ENCODE measurements around the gene DEFB132. TPM values are rescaled to one million over a fixed set of nuclear protein-coding genes. Genes with fewer than 3 reads are reported as not detected.

DEFB132 gene
- total RNA-seq, 2 donors from 2014 or later, result not detected

GRCh38 chr20:214383-214782 lies 43.1 kb upstream of the DEFB132 start:
- Mint-ChIP-seq H3K4me3 (no peak overlapping the region), H3K27ac (no peak overlapping the region), H3K4me1 (peaks cover 15% of the 10 kb centered on the region), H3K36me3 (ENCODE audit: low read depth) (no peaks in the 10 kb centered on the region), H3K9me3 (no peaks in the 10 kb centered on the region), H3K27me3 (ENCODE audit: insufficient read depth) (peaks cover 47% of the 10 kb centered on the region)
- Histone ChIP-seq H3K27me3 (ENCODE audit: control insufficient read depth, insufficient read depth, low read length, poor library complexity, severe bottlenecking) (peaks cover 66% of the 10 kb centered on the region), H3K4me3 (ENCODE audit: low read length) (no peak overlapping the region), H3K9ac (ENCODE audit: extremely low read depth, low read length, poor library complexity, severe bottlenecking) (no peak overlapping the region), H3K36me3 (ENCODE audit: control insufficient read depth, insufficient read depth, low read length) (no peaks in the 10 kb centered on the region), H3K4me1 (ENCODE audit: control insufficient read depth, insufficient read depth, low read length) (peaks cover 6% of the 10 kb centered on the region), H3K9me3 (ENCODE audit: control insufficient read depth, low read length) (no peaks in the 10 kb centered on the region), H3K27ac (ENCODE audit: low read depth, low read length) (no peak overlapping the region)
- DNase-seq, result no peak
- 88 to 89% methylated on average over 1 to 2 of the region's 2 CpGs for WGBS, 2 experiments (ENCODE audit: insufficient coverage in 1 of 2, insufficient read length in 1 of 2)
- no peak for TF ChIP-seq CTCF (conservative IDR thresholded peaks at IDR 0.05)

GRCh38 chr20:215796-216195 lies 41.7 kb upstream of the DEFB132 start:
- H3K36me3 Mint-ChIP-seq (ENCODE audit: low read depth), result no peaks in the 10 kb centered on the region
- no peak overlapping the region for H3K27ac ChIP-seq (ENCODE audit: low read depth, low read length)
- TF ChIP-seq CTCF (conservative IDR thresholded peaks at IDR 0.05), result no peak
- 83 to 86% methylated on average over 1 of the region's 1 CpG for WGBS, 2 experiments (ENCODE audit: insufficient coverage in 1 of 2, insufficient read length in 1 of 2)
- DNase-seq, result no peak
- H3K27ac Mint-ChIP-seq, result no peak overlapping the region
- no peaks in the 10 kb centered on the region for H3K36me3 ChIP-seq (ENCODE audit: control insufficient read depth, insufficient read depth, low read length)
- peaks cover 14% of the 10 kb centered on the region for H3K4me1 Mint-ChIP-seq
- no peaks in the 10 kb centered on the region for H3K9me3 ChIP-seq (ENCODE audit: control insufficient read depth, low read length)
- no peaks in the 10 kb centered on the region for H3K9me3 Mint-ChIP-seq
- peaks cover 4% of the 10 kb centered on the region for H3K4me1 ChIP-seq (ENCODE audit: control insufficient read depth, insufficient read depth, low read length)
- H3K4me3 ChIP-seq (ENCODE audit: low read length), result no peak overlapping the region
- H3K27me3 Mint-ChIP-seq (ENCODE audit: insufficient read depth), result peaks cover 46% of the 10 kb centered on the region
- H3K9ac ChIP-seq (ENCODE audit: extremely low read depth, low read length, poor library complexity, severe bottlenecking), result no peak overlapping the region
- H3K27me3 ChIP-seq (ENCODE audit: control insufficient read depth, insufficient read depth, low read length, poor library complexity, severe bottlenecking), result peaks cover 61% of the 10 kb centered on the region
- H3K4me3 Mint-ChIP-seq, result no peak overlapping the region

- Histone ChIP-seq H3K4me3 (ENCODE audit: low read length) (no peak overlapping the region), H3K9ac (ENCODE audit: extremely low read depth, low read length, poor library complexity, severe bottlenecking) (no peak overlapping the region), H3K27ac (ENCODE audit: low read depth, low read length) (no peak overlapping the region), H3K36me3 (ENCODE audit: control insufficient read depth, insufficient read depth, low read length) (no peaks in the 10 kb centered on the region), H3K9me3 (ENCODE audit: control insufficient read depth, low read length) (no peaks in the 10 kb centered on the region), H3K4me1 (ENCODE audit: control insufficient read depth, insufficient read depth, low read length) (no peaks in the 10 kb centered on the region), H3K27me3 (ENCODE audit: control insufficient read depth, insufficient read depth, low read length, poor library complexity, severe bottlenecking) (peaks cover 65% of the 10 kb centered on the region)
- H3K27ac Mint-ChIP-seq, result no peak overlapping the region
- no CpG with 5 or more reads among the region's 1 CpG for WGBS, 2 experiments (ENCODE audit: insufficient coverage in 1 of 2, insufficient read length in 1 of 2)
- peaks cover 50% of the 10 kb centered on the region for H3K27me3 Mint-ChIP-seq (ENCODE audit: insufficient read depth)
- no peaks in the 10 kb centered on the region for H3K36me3 Mint-ChIP-seq (ENCODE audit: low read depth)
- no peak for TF ChIP-seq CTCF (conservative IDR thresholded peaks at IDR 0.05)
- no peak overlapping the region for H3K4me3 Mint-ChIP-seq
- H3K4me1 Mint-ChIP-seq, result no peaks in the 10 kb centered on the region
- H3K9me3 Mint-ChIP-seq, result no peaks in the 10 kb centered on the region
- DNase-seq, result no peak
Observed at GRCh38 chr20:217266-217665, 40.3 kb upstream of the DEFB132 start.
